GM23338 (cell line): Measurements from ENCODE around the gene PDE4D. TPM values are rescaled to one million over a fixed set of nuclear protein-coding genes. Genes with fewer than 3 reads are reported as not detected.

Experiments
- ATAC-seq: fragments of 200-7000 bp; cut with Tn5 transposase; 3 replicates; pipeline ENCODE4 v1.9.1; 2020
- DNase-seq: peaks from one replicate; pipeline ENCODE4 v3.0.0-alpha.2; 2015; ENCODE audit warnings: low spot score
- H2AFZ ChIP-seq: fragments of 200-600 bp; sonication (generic); 2 replicates; pipeline ENCODE4 v1.8.0; 2016; ENCODE audit warnings: antibody characterized with exemption, mild to moderate bottlenecking, moderate library complexity
- H3F3A ChIP-seq: fragments of 200-600 bp; sonication (generic); replicated peaks from 2 replicates; pipeline ENCODE4 v1.8.0; 2017; ENCODE audit warnings: antibody characterized with exemption, mixed run types, low read depth
- H3K27ac ChIP-seq: fragments of 200-600 bp; sonication (generic); 2 replicates; pipeline ENCODE4 v1.6.1; 2016; ENCODE audit warnings: low read depth
- H3K27me3 ChIP-seq: fragments of 200-600 bp; sonication (generic); 2 replicates; pipeline ENCODE4 v1.8.0; 2016; ENCODE audit warnings: mild to moderate bottlenecking, mixed run types, moderate library complexity; ENCODE audit not compliant: insufficient read depth
- H3K36me3 ChIP-seq: fragments of 200-600 bp; sonication (generic); 2 replicates; pipeline ENCODE4 v1.8.0; 2016; ENCODE audit warnings: mild to moderate bottlenecking; ENCODE audit not compliant: insufficient read depth
- H3K4me1 ChIP-seq: fragments of 200-600 bp; sonication (generic); 2 replicates; pipeline ENCODE4 v1.8.0; 2016; ENCODE audit warnings: mild to moderate bottlenecking, moderate library complexity; ENCODE audit not compliant: insufficient read depth
- H3K4me2 ChIP-seq: fragments of 200-600 bp; sonication (generic); 2 replicates; pipeline ENCODE4 v1.7.1; 2017; ENCODE audit warnings: mixed run types
- H3K4me3 ChIP-seq: fragments of 200-600 bp; sonication (generic); 2 replicates; pipeline ENCODE4 v1.6.1; 2016; ENCODE audit warnings: mixed run types
- H3K79me2 ChIP-seq: fragments of 200-600 bp; sonication (generic); replicated peaks from 2 replicates; pipeline ENCODE4 v1.8.0; 2017; ENCODE audit warnings: mild to moderate bottlenecking; ENCODE audit not compliant: insufficient read depth
- H3K9me2 ChIP-seq: fragments of 200-600 bp; sonication (generic); 2 replicates; pipeline ENCODE4 v1.8.0; 2017; ENCODE audit not compliant: insufficient read depth
- H4K20me1 ChIP-seq: fragments of 200-600 bp; sonication (generic); replicated peaks from 2 replicates; pipeline ENCODE4 v1.8.0; 2017; ENCODE audit warnings: mild to moderate bottlenecking; ENCODE audit not compliant: insufficient read depth
- H3K27ac Mint-ChIP-seq: 2 replicates; pipeline ENCODE4 v1.8.0; 2020; ENCODE audit warnings: inconsistent platforms, mild to moderate bottlenecking, moderate library complexity, mixed read lengths
- H3K27me3 Mint-ChIP-seq: 3 replicates; pipeline ENCODE4 v1.8.0; 2022; ENCODE audit warnings: low read depth, mild to moderate bottlenecking, moderate library complexity, mixed read lengths, inconsistent platforms; ENCODE audit not compliant: insufficient read depth, poor library complexity
- H3K36me3 Mint-ChIP-seq: 3 replicates; pipeline ENCODE4 v1.8.0; 2021; ENCODE audit warnings: low read depth, mild to moderate bottlenecking, inconsistent platforms, moderate library complexity, mixed read lengths
- H3K4me1 Mint-ChIP-seq: 3 replicates; pipeline ENCODE4 v1.8.0; 2020; ENCODE audit warnings: mild to moderate bottlenecking, inconsistent platforms, mixed read lengths
- H3K4me3 Mint-ChIP-seq: 3 replicates; pipeline ENCODE4 v1.8.0; 2021; ENCODE audit warnings: moderate library complexity, mild to moderate bottlenecking, inconsistent platforms, mixed read lengths
- H3K9me3 Mint-ChIP-seq: 3 replicates; pipeline ENCODE4 v1.8.0; 2020; ENCODE audit warnings: moderate library complexity, mild to moderate bottlenecking, inconsistent platforms, mixed read lengths
- CREB1 ChIP-seq: fragments of 250-450 bp; sonication (Bioruptor Pico); IDR thresholded peaks from 2 replicates; pipeline ENCODE4 v1.5.0; 2020; ENCODE audit warnings: low read depth, mild to moderate bottlenecking, moderate library complexity
- ETS1 ChIP-seq: IDR thresholded peaks from 2 replicates; pipeline ENCODE4 v1.6.1; 2016; ENCODE audit warnings: antibody characterized with exemption
- EZH2 ChIP-seq: fragments of 200-600 bp; sonication (generic); IDR thresholded peaks from one replicate; pipeline ENCODE4 v1.8.0; 2017; ENCODE audit warnings: antibody characterized with exemption, mild to moderate bottlenecking, low read depth; ENCODE audit not compliant: unreplicated experiment
- EZH2phosphoT487 ChIP-seq: fragments of 200-600 bp; sonication (generic); IDR thresholded peaks from one replicate; pipeline ENCODE4 v1.8.1; 2018; ENCODE audit warnings: antibody characterized with exemption; ENCODE audit not compliant: unreplicated experiment
- JUNB ChIP-seq: IDR thresholded peaks from one replicate; pipeline ENCODE4 v1.6.1; 2016; ENCODE audit warnings: antibody characterized with exemption; ENCODE audit not compliant: unreplicated experiment
- NANOG ChIP-seq: IDR thresholded peaks from 2 replicates; pipeline ENCODE4 v1.6.1; 2016; ENCODE audit warnings: antibody characterized with exemption, borderline replicate concordance
- POLR2AphosphoS5 ChIP-seq: IDR thresholded peaks from 2 replicates; pipeline ENCODE4 v1.6.1; 2016; ENCODE audit warnings: antibody characterized with exemption, low read depth
- REST ChIP-seq: IDR thresholded peaks from one replicate; pipeline ENCODE4 v1.6.1; 2018; ENCODE audit warnings: antibody characterized with exemption; ENCODE audit not compliant: unreplicated experiment
- STAT1 ChIP-seq: IDR thresholded peaks from one replicate; pipeline ENCODE4 v1.6.1; 2016; ENCODE audit warnings: antibody characterized with exemption; ENCODE audit not compliant: unreplicated experiment
- ZNF114 ChIP-seq: fragments of 250-450 bp; sonication (Bioruptor Pico); IDR thresholded peaks from 2 replicates; pipeline ENCODE4 v1.5.0; 2020; ENCODE audit warnings: mild to moderate bottlenecking, moderate library complexity
- ZNF331 ChIP-seq: fragments of 250-450 bp; sonication (Bioruptor Pico); IDR thresholded peaks from 2 replicates; pipeline ENCODE4 v1.5.0; 2020; ENCODE audit warnings: low read depth, mild to moderate bottlenecking, moderate library complexity
- ZNF462 ChIP-seq: fragments of 250-450 bp; sonication (Bioruptor Pico); IDR thresholded peaks from 2 replicates; pipeline ENCODE4 v1.5.0; 2020; ENCODE audit warnings: mild to moderate bottlenecking, moderate library complexity
- polyA plus RNA-seq: library from polyadenylated mRNA; unstranded; fragments of >200 nt; fragmentation: Nextera tagmentation; extraction: Ambion mirVana; gene quantifications from 2 replicates; pipeline ENCODE4 v1.2.1, GENCODE V29; 2016
- total RNA-seq: library from RNA; depleted of rRNA; stranded (reverse); fragments of >200 nt; shearing (Covaris generic); gene quantifications from 2 replicates; pipeline ENCODE4 v1.2.3, GENCODE V29; 2014

PDE4D gene
- total and polyA plus RNA-seq, 2 experiments from 2014 or later, result 2.1 to 4.7 TPM

- TF ChIP-seq REST (no peak), CREB1 (CRISPR knock-in tag) (no peak)
Observed at GRCh38 chr5:59847586-59847985, 45.9 kb downstream of the PDE4D start (continued).

- H3K79me2 ChIP-seq, result no peaks in the 10 kb centered on the region
- no peaks in the 10 kb centered on the region for H3K36me3 ChIP-seq
- H4K20me1 ChIP-seq, result no peaks in the 10 kb centered on the region
- H3K27me3 ChIP-seq, result no peaks in the 10 kb centered on the region
- no peak overlapping the region for H3K4me2 ChIP-seq
- no peaks in the 10 kb centered on the region for H3K4me1 ChIP-seq
- H3K27ac ChIP-seq, result no peak overlapping the region
- Mint-ChIP-seq H3K9me3 (no peaks in the 10 kb centered on the region), H3K27me3 (peaks cover 2% of the 10 kb centered on the region), H3K27ac (no peak overlapping the region), H3K4me1 (no peaks in the 10 kb centered on the region), H3K4me3 (no peak overlapping the region), H3K36me3 (no peaks in the 10 kb centered on the region)
- DNase-seq (no peak), ATAC-seq (no peak)
- no peak overlapping the region for H3K4me3 ChIP-seq
- no peaks in the 10 kb centered on the region for H3K9me2 ChIP-seq
- no peak overlapping the region for H2AFZ ChIP-seq
- no peaks in the 10 kb centered on the region for H3F3A ChIP-seq
- no peak for TF ChIP-seq NANOG
- TF ChIP-seq ZNF114 (CRISPR knock-in tag), result no peak
- TF ChIP-seq ETS1, result no peak
- TF ChIP-seq ZNF331 (CRISPR knock-in tag), result no peak
- TF ChIP-seq JUNB, result no peak
- no peak for TF ChIP-seq REST
- no peak for TF ChIP-seq EZH2
- TF ChIP-seq ZNF462 (CRISPR knock-in tag), result no peak
- no peak for TF ChIP-seq STAT1
- no peak for TF ChIP-seq EZH2phosphoT487
- no peak for TF ChIP-seq POLR2AphosphoS5
- TF ChIP-seq CREB1 (CRISPR knock-in tag), result no peak
Observed at GRCh38 chr5:59845730-59846129, 47.8 kb downstream of the PDE4D start.
